ENCODE measurements around the gene PTCD1. TPM values are rescaled to one million over a fixed set of nuclear protein-coding genes. Genes with fewer than 3 reads are reported as not detected.

Gene PTCD1
- total RNA-seq, 1 donor from 2014 or later, result 5.8 TPM

GRCh38 chr7:99428972-99429566 lies 9.5 kb downstream of the PTCD1 start:
- H3K9me3 Mint-ChIP-seq (ENCODE audit: unreplicated experiment), result no peaks in the 10 kb centered on the region
- no peak for FAIRE-seq
- no peaks in the 10 kb centered on the region for H3K4me1 Mint-ChIP-seq (ENCODE audit: low read depth, unreplicated experiment)
- no peak overlapping the region for H3K4me3 Mint-ChIP-seq (ENCODE audit: unreplicated experiment)
- no peaks in the 10 kb centered on the region for H3K4me1 ChIP-seq (ENCODE audit: insufficient read depth, low read length)
- no peak overlapping the region for H3K9ac ChIP-seq (ENCODE audit: low read length)
- H3K36me3 ChIP-seq (ENCODE audit: insufficient read depth, low read length), result peaks cover 13% of the 10 kb centered on the region
- H3K9me3 ChIP-seq (ENCODE audit: insufficient read depth, low read depth, low read length), result no peaks in the 10 kb centered on the region
- H2AFZ ChIP-seq (ENCODE audit: low read depth, low read length), result no peak overlapping the region
- peaks cover 16% of the 10 kb centered on the region for H3K36me3 Mint-ChIP-seq (ENCODE audit: low read depth, unreplicated experiment)
- H3K27ac ChIP-seq (ENCODE audit: low read depth, low read length), result no peak overlapping the region
- no peak overlapping the region for H3K4me3 ChIP-seq (ENCODE audit: insufficient read depth, low read depth, low read length)
- no peak overlapping the region for H3K27ac Mint-ChIP-seq (ENCODE audit: unreplicated experiment)
- no peaks in the 10 kb centered on the region for H3K27me3 Mint-ChIP-seq (ENCODE audit: low read depth, unreplicated experiment)
- no peaks in the 10 kb centered on the region for H4K20me1 ChIP-seq (ENCODE audit: insufficient read depth, low read length)
- H3K4me2 ChIP-seq (ENCODE audit: low read length), result no peak overlapping the region
- H3K27me3 ChIP-seq (ENCODE audit: insufficient read depth, low read length), result no peaks in the 10 kb centered on the region
- no peak for DNase-seq (ENCODE audit: low read depth)
- H3K79me2 ChIP-seq (ENCODE audit: insufficient read depth, low read length), result no peaks in the 10 kb centered on the region
- TF ChIP-seq EZH2 (IDR thresholded peaks at IDR 0.05; ENCODE audit: insufficient read depth, low read length) (no peak), CTCF (IDR thresholded peaks at IDR 0.05; ENCODE audit: insufficient read depth, low read depth, low read length) (no peak)

- Histone ChIP-seq H3K4me2 (ENCODE audit: low read length) (no peak overlapping the region), H3K36me3 (ENCODE audit: insufficient read depth, low read length) (peaks cover 22% of the 10 kb centered on the region), H3K79me2 (ENCODE audit: insufficient read depth, low read length) (peaks cover 7% of the 10 kb centered on the region), H3K9me3 (ENCODE audit: insufficient read depth, low read depth, low read length) (no peaks in the 10 kb centered on the region), H4K20me1 (ENCODE audit: insufficient read depth, low read length) (peaks cover 16% of the 10 kb centered on the region), H2AFZ (ENCODE audit: low read depth, low read length) (no peak overlapping the region), H3K4me1 (ENCODE audit: insufficient read depth, low read length) (no peaks in the 10 kb centered on the region), H3K27ac (ENCODE audit: low read depth, low read length) (no peak overlapping the region), H3K4me3 (ENCODE audit: insufficient read depth, low read depth, low read length) (no peak overlapping the region), H3K27me3 (ENCODE audit: insufficient read depth, low read length) (no peaks in the 10 kb centered on the region), H3K9ac (ENCODE audit: low read length) (no peak overlapping the region)
- no peak for TF ChIP-seq CTCF (IDR thresholded peaks at IDR 0.05; ENCODE audit: insufficient read depth, low read depth, low read length)
- no peak for TF ChIP-seq EZH2 (IDR thresholded peaks at IDR 0.05; ENCODE audit: insufficient read depth, low read length)
- Mint-ChIP-seq H3K27me3 (ENCODE audit: low read depth, unreplicated experiment) (no peaks in the 10 kb centered on the region), H3K36me3 (ENCODE audit: low read depth, unreplicated experiment) (peaks cover 25% of the 10 kb centered on the region), H3K4me3 (ENCODE audit: unreplicated experiment) (no peak overlapping the region), H3K4me1 (ENCODE audit: low read depth, unreplicated experiment) (no peaks in the 10 kb centered on the region), H3K27ac (ENCODE audit: unreplicated experiment) (no peak overlapping the region), H3K9me3 (ENCODE audit: unreplicated experiment) (no peaks in the 10 kb centered on the region)
- DNase-seq (ENCODE audit: low read depth), result no peak
- FAIRE-seq, result no peak
These were observed 13.5 kb downstream of the PTCD1 start for GRCh38 chr7:99424932-99425730.

- Histone ChIP-seq H3K27me3 (ENCODE audit: insufficient read depth, low read length) (no peaks in the 10 kb centered on the region), H2AFZ (ENCODE audit: low read depth, low read length) (no peak overlapping the region), H3K4me1 (ENCODE audit: insufficient read depth, low read length) (no peaks in the 10 kb centered on the region), H3K9ac (ENCODE audit: low read length) (no peak overlapping the region), H3K79me2 (ENCODE audit: insufficient read depth, low read length) (peaks cover 17% of the 10 kb centered on the region), H3K27ac (ENCODE audit: low read depth, low read length) (no peak overlapping the region), H3K4me3 (ENCODE audit: insufficient read depth, low read depth, low read length) (no peak overlapping the region), H3K4me2 (ENCODE audit: low read length) (no peak overlapping the region), H3K9me3 (ENCODE audit: insufficient read depth, low read depth, low read length) (no peaks in the 10 kb centered on the region), H3K36me3 (ENCODE audit: insufficient read depth, low read length) (peaks cover 31% of the 10 kb centered on the region), H4K20me1 (ENCODE audit: insufficient read depth, low read length) (peaks cover 29% of the 10 kb centered on the region)
- no peak for DNase-seq (ENCODE audit: low read depth)
- no peak overlapping the region for H3K4me3 Mint-ChIP-seq (ENCODE audit: unreplicated experiment)
- TF ChIP-seq CTCF (IDR thresholded peaks at IDR 0.05; ENCODE audit: insufficient read depth, low read depth, low read length) (no peak), EZH2 (IDR thresholded peaks at IDR 0.05; ENCODE audit: insufficient read depth, low read length) (no peak)
- no peaks in the 10 kb centered on the region for H3K9me3 Mint-ChIP-seq (ENCODE audit: unreplicated experiment)
- H3K27ac Mint-ChIP-seq (ENCODE audit: unreplicated experiment), result no peak overlapping the region
- no peak for FAIRE-seq
- no peaks in the 10 kb centered on the region for H3K27me3 Mint-ChIP-seq (ENCODE audit: low read depth, unreplicated experiment)
- no peaks in the 10 kb centered on the region for H3K4me1 Mint-ChIP-seq (ENCODE audit: low read depth, unreplicated experiment)
- H3K36me3 Mint-ChIP-seq (ENCODE audit: low read depth, unreplicated experiment), result peaks cover 21% of the 10 kb centered on the region
These were observed 16.0 kb downstream of the PTCD1 start for GRCh38 chr7:99422625-99423024.
